Karpas-422 (cell line): Measurements from ENCODE around the gene SPDEF. TPM values are rescaled to one million over a fixed set of nuclear protein-coding genes. Genes with fewer than 3 reads are reported as not detected.

Source experiments
- DNase-seq: peaks from one replicate; pipeline ENCODE4 v3.0.0-alpha.2; 2015
- H2AFZ ChIP-seq: fragments of 200-600 bp; sonication (generic); 2 replicates; pipeline ENCODE4 v1.6.1; 2014; ENCODE audit warnings: antibody characterized with exemption, low read length, mixed read lengths
- H3K27ac ChIP-seq: fragments of 200-600 bp; sonication (generic); 2 replicates; pipeline ENCODE4 v1.5.1; 2014; ENCODE audit warnings: mild to moderate bottlenecking, low read length, moderate library complexity
- H3K27me3 ChIP-seq: fragments of 200-600 bp; sonication (generic); 2 replicates; pipeline ENCODE4 v1.6.1; 2014; ENCODE audit warnings: low read length, mixed read lengths
- H3K36me3 ChIP-seq: fragments of 200-600 bp; sonication (generic); 2 replicates; pipeline ENCODE4 v1.6.1; 2014; ENCODE audit warnings: low read length, mixed read lengths; ENCODE audit not compliant: insufficient read depth
- H3K4me1 ChIP-seq: fragments of 200-600 bp; sonication (generic); 2 replicates; pipeline ENCODE4 v1.6.1; 2014; ENCODE audit warnings: mild to moderate bottlenecking, low read length, mixed read lengths
- H3K4me2 ChIP-seq: fragments of 200-600 bp; sonication (generic); 2 replicates; pipeline ENCODE4 v1.6.1; 2014; ENCODE audit warnings: low read length, low read depth, mild to moderate bottlenecking; ENCODE audit not compliant: poor library complexity, severe bottlenecking
- H3K4me3 ChIP-seq: fragments of 200-600 bp; sonication (generic); 2 replicates; pipeline ENCODE4 v1.5.1; 2014; ENCODE audit warnings: mild to moderate bottlenecking, antibody characterized with exemption, low read length, mixed read lengths
- H3K79me2 ChIP-seq: fragments of 200-600 bp; sonication (generic); 2 replicates; pipeline ENCODE4 v1.6.1; 2014; ENCODE audit warnings: mild to moderate bottlenecking, low read length, mixed read lengths
- H3K9ac ChIP-seq: fragments of 200-600 bp; sonication (generic); 2 replicates; pipeline ENCODE4 v1.6.0; 2014; ENCODE audit warnings: low read length
- H3K9me2 ChIP-seq: fragments of 200-600 bp; sonication (generic), shearing (Covaris generic); replicated peaks from 2 replicates; pipeline ENCODE4 v1.6.0; 2014; ENCODE audit warnings: mild to moderate bottlenecking, low read length, moderate library complexity; ENCODE audit not compliant: insufficient read depth
- H3K9me3 ChIP-seq: fragments of 300-700, 200-600 bp; sonication (generic); 2 replicates; pipeline ENCODE4 v1.6.1; 2014; ENCODE audit warnings: low read length, mixed read lengths
- H4K20me1 ChIP-seq: fragments of 200-600 bp; sonication (generic); 2 replicates; pipeline ENCODE4 v1.6.1; 2014; ENCODE audit warnings: mild to moderate bottlenecking, antibody characterized with exemption, low read length, low read depth; ENCODE audit not compliant: insufficient read depth
- total RNA-seq: library from RNA; depleted of rRNA; stranded (reverse); fragments of >200 nt; shearing (Covaris generic); gene quantifications from 2 replicates; pipeline ENCODE4 v1.2.3, GENCODE V29; 2014; ENCODE audit warnings: low replicate concordance

The SPDEF gene
- total RNA-seq, 1 experiment from 2014 or later = not detected

- Histone ChIP-seq H3K27me3 (no peaks in the 10 kb centered on the region), H3K4me1 (no peaks in the 10 kb centered on the region), H3K27ac (no peak overlapping the region), H3K36me3 (no peaks in the 10 kb centered on the region), H3K9me3 (no peaks in the 10 kb centered on the region), H3K4me3 (no peak overlapping the region), H3K9me2 (no peaks in the 10 kb centered on the region), H4K20me1 (no peaks in the 10 kb centered on the region), H2AFZ (no peak overlapping the region), H3K79me2 (no peaks in the 10 kb centered on the region), H3K4me2 (no peak overlapping the region), H3K9ac (no peak overlapping the region)
- no peak for DNase-seq
These were observed 8.1 kb upstream of the SPDEF start for GRCh38 chr6:34564181-34564580.

DNA sequence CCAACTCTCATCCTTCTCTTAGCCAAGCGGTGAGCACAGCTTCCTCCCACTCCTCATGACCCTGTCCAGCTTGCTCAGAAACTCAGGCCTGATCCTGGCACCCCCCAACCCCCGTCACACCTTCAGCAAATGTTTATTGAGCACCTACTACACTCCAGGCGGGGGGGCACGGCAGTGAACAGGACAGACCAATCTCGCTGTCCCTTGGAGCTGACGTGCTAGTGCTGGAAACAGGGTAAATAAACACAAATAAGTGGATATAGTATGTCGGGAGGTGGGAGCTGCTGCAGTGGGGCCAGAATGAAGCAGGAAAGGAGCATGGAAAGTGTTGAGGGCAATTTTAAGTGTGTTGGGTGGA is 7.4 kb upstream of the SPDEF start:
- Histone ChIP-seq H3K4me1 (no peaks in the 10 kb centered on the region), H3K4me3 (no peak overlapping the region), H2AFZ (no peak overlapping the region), H3K9ac (no peak overlapping the region), H3K9me2 (no peaks in the 10 kb centered on the region), H3K36me3 (no peaks in the 10 kb centered on the region), H4K20me1 (no peaks in the 10 kb centered on the region), H3K4me2 (no peak overlapping the region), H3K27me3 (no peaks in the 10 kb centered on the region), H3K79me2 (no peaks in the 10 kb centered on the region), H3K27ac (no peak overlapping the region), H3K9me3 (no peaks in the 10 kb centered on the region)
- DNase-seq = no peak

- H3K9me3 ChIP-seq = no peaks in the 10 kb centered on the region
- no peak overlapping the region for H3K4me3 ChIP-seq
- H3K4me2 ChIP-seq = no peak overlapping the region
- no peaks in the 10 kb centered on the region for H3K79me2 ChIP-seq
- no peak overlapping the region for H3K27ac ChIP-seq
- H4K20me1 ChIP-seq = no peaks in the 10 kb centered on the region
- no peak for DNase-seq
- no peaks in the 10 kb centered on the region for H3K4me1 ChIP-seq
- H3K36me3 ChIP-seq = no peaks in the 10 kb centered on the region
- H2AFZ ChIP-seq = no peak overlapping the region
- H3K9ac ChIP-seq = no peak overlapping the region
- no peaks in the 10 kb centered on the region for H3K9me2 ChIP-seq
- no peaks in the 10 kb centered on the region for H3K27me3 ChIP-seq
These were observed 6.9 kb upstream of the SPDEF start for GRCh38 chr6:34562861-34563512.

DNA sequence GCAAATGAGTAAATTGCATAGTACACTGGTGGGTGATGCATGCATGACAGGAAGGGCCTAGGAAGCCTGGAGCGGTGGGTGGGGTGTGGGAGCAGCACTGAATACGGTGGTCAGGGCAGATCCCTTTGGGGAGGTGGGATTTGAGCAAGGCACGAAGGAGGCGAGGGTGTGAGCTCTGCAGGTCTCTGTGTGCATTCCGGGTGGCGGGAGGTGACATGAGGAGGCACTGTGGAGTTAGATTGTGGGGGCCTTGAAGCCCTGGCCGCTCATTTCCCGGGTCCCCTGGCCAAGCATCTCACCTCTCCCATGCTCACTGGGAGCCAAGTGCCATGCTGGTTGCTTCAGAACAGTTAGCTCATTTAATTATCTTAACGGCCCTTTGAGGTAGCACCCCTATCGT is 6.2 kb upstream of the SPDEF start:
- H3K79me2 ChIP-seq = no peaks in the 10 kb centered on the region
- H3K9me3 ChIP-seq = no peaks in the 10 kb centered on the region
- H3K9me2 ChIP-seq = no peaks in the 10 kb centered on the region
- H3K4me3 ChIP-seq = no peak overlapping the region
- no peak overlapping the region for H2AFZ ChIP-seq
- no peaks in the 10 kb centered on the region for H3K4me1 ChIP-seq
- no peak overlapping the region for H3K27ac ChIP-seq
- H3K27me3 ChIP-seq = no peaks in the 10 kb centered on the region
- no peak overlapping the region for H3K4me2 ChIP-seq
- H3K9ac ChIP-seq = no peak overlapping the region
- DNase-seq = no peak
- H4K20me1 ChIP-seq = no peaks in the 10 kb centered on the region
- H3K36me3 ChIP-seq = no peaks in the 10 kb centered on the region

DNA sequence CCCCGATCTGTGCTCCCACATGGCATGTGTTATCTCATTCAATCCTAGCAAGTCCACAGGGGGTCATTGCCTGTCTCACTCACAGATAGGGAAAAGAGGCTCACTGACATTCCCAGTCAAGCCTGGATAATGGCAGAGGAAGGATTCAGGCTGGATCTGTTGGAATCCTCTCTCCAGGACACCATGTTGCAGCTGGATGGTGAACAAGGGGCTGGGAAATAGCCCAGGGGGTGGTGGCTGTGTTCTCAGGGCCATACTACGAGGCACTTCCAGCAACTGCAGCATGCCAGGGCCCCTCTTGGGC is 5.0 kb upstream of the SPDEF start:
- H3K9ac ChIP-seq = no peak overlapping the region
- no peak overlapping the region for H3K4me2 ChIP-seq
- H3K36me3 ChIP-seq = no peaks in the 10 kb centered on the region
- H3K9me2 ChIP-seq = no peaks in the 10 kb centered on the region
- no peaks in the 10 kb centered on the region for H3K27me3 ChIP-seq
- no peak overlapping the region for H2AFZ ChIP-seq
- no peaks in the 10 kb centered on the region for H3K9me3 ChIP-seq
- no peak overlapping the region for H3K27ac ChIP-seq
- H4K20me1 ChIP-seq = no peaks in the 10 kb centered on the region
- no peaks in the 10 kb centered on the region for H3K4me1 ChIP-seq
- DNase-seq = no peak
- no peak overlapping the region for H3K4me3 ChIP-seq
- no peaks in the 10 kb centered on the region for H3K79me2 ChIP-seq

GRCh38 chr6:34560366-34561226 is 4.5 kb upstream of the SPDEF start:
- Histone ChIP-seq H3K36me3 (no peaks in the 10 kb centered on the region), H4K20me1 (no peaks in the 10 kb centered on the region), H3K9me3 (no peaks in the 10 kb centered on the region), H3K27ac (no peak overlapping the region), H3K79me2 (no peaks in the 10 kb centered on the region), H3K9me2 (no peaks in the 10 kb centered on the region), H2AFZ (no peak overlapping the region), H3K9ac (no peak overlapping the region), H3K4me1 (no peaks in the 10 kb centered on the region), H3K4me3 (no peak overlapping the region), H3K27me3 (no peaks in the 10 kb centered on the region), H3K4me2 (no peak overlapping the region)
- DNase-seq = no peak

DNA sequence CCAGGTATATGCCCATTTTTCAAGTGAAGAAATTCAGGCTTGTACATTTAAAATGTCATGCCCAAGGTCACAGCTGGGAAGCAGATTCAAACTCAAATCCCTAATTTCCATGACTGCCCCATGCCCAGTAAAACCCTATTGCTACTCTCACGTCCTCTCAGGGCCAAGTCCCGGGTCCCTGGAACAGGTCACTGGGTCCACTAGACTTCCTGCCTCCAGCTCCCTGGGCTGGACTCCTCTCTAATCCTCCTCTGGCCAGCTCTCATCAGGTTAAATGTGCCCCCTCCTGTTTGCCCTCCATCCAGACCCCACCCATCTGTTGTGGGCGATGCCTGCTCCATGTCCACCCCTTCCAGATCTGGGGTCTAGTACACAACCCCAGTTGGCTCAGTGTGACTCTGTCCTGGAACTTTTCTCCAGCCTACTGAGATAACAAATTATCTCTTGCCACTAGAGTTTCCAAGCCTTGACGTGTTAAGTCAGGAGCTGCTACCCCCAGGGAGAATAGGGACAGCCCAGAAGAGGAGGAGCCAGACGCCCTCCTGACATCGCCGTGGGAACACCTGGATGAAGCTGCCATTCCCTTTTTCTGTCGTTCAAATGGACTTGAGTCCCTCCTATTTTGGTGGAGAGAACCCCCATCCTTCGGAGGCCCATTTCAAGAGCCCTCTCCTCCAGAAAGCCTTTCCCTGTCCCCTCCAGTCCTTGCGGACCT is 3.7 kb upstream of the SPDEF start:
- no peaks in the 10 kb centered on the region for H4K20me1 ChIP-seq
- H2AFZ ChIP-seq = no peak overlapping the region
- DNase-seq = no peak
- no peak overlapping the region for H3K4me3 ChIP-seq
- no peak overlapping the region for H3K9ac ChIP-seq
- no peaks in the 10 kb centered on the region for H3K9me2 ChIP-seq
- H3K36me3 ChIP-seq = no peaks in the 10 kb centered on the region
- no peak overlapping the region for H3K27ac ChIP-seq
- no peaks in the 10 kb centered on the region for H3K4me1 ChIP-seq
- no peaks in the 10 kb centered on the region for H3K79me2 ChIP-seq
- H3K4me2 ChIP-seq = no peak overlapping the region
- H3K9me3 ChIP-seq = no peaks in the 10 kb centered on the region
- H3K27me3 ChIP-seq = no peaks in the 10 kb centered on the region

GRCh38 chr6:34558172-34558714 is 2.1 kb upstream of the SPDEF start:
- Histone ChIP-seq H3K27me3 (no peaks in the 10 kb centered on the region), H3K4me2 (no peak overlapping the region), H3K9ac (no peak overlapping the region), H3K9me3 (no peaks in the 10 kb centered on the region), H3K27ac (no peak overlapping the region), H3K4me1 (no peaks in the 10 kb centered on the region), H2AFZ (no peak overlapping the region), H3K36me3 (no peaks in the 10 kb centered on the region), H3K4me3 (no peak overlapping the region), H3K9me2 (no peaks in the 10 kb centered on the region), H3K79me2 (no peaks in the 10 kb centered on the region), H4K20me1 (no peaks in the 10 kb centered on the region)
- DNase-seq = no peak
